Subcutaneous adipose tissue (tissue), 4 donors: ENCODE data around the gene SELENOT. TPM values are rescaled to one million over a fixed set of nuclear protein-coding genes. Genes with fewer than 3 reads are reported as not detected.

Experiments used
- CTCF ChIP-seq: fragments of 450-650 bp; IDR thresholded peaks from one replicate; pipeline ENCODE4 v1.5.1; 2016; ENCODE audit warnings: low read depth, mild to moderate bottlenecking, control low read depth, antibody characterized with exemption, moderate library complexity
- total RNA-seq, 4 donors: library from RNA; depleted of rRNA; stranded (reverse); fragments of >200 nt; gene quantifications; one replicate each; pipeline ENCODE4 v1.1.0, GENCODE V29; 2016

Gene SELENOT
- total RNA-seq, 4 donors from 2014 or later: 66.9 to 207 (median 92.8) TPM

DNA sequence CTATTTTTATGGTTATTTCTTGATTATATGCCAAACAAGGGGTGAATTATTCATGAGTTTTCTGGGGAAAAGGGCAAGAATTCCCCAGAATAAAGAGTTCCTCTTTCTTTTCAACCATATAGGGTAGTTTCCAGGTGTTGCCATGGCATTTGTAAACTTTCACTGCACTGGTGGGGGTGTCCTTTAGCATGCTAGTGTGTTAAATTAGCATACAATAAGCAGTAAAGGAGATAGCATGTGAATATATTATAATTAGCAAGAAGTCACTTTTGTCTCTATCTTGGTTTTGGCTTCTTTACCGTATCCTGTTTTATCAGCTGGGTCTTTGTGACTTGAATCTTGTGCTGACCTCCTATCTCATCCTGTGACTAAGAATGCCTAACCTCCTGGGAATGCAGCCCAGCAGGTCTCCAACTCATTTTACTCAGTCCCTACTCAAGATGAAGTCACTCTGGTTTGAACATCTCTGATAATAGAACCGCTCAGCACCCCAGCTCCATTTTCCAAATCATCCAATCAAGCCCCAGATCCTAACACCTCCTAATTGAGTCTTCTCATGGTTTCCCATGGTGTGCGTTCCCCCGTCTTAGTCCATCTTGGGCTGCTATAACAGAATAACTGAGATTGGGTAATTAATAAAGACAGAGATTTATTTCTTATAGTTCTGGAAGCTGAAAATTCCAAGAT, 3.4 kb upstream of the SELENOT start:
- no peak for TF ChIP-seq CTCF

- TF ChIP-seq CTCF: no peak
These were observed 532 bp upstream of the SELENOT start for GRCh38 chr3:150602426-150603152.

DNA sequence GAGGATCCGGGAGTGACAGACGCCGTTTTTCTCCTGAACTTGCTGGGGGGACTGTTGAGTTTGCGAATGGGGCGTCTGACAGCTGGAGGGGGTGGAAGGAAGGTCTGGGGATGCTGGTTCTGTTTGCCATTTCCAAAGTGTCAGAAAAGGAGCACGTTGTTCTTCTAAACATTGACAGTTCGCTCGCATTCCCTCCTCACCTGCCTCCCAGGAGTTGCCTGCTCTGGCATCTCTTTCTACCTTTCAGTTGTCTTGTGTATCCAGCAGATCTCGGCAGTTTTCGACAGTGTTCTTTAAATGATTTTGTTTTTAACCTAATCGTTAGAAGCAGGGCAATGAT, 829 bp downstream of the SELENOT start:
- TF ChIP-seq CTCF: no peak

- TF ChIP-seq CTCF: no peak
These were observed 3.0 kb downstream of the SELENOT start for GRCh38 chr3:150605998-150606641.

DNA sequence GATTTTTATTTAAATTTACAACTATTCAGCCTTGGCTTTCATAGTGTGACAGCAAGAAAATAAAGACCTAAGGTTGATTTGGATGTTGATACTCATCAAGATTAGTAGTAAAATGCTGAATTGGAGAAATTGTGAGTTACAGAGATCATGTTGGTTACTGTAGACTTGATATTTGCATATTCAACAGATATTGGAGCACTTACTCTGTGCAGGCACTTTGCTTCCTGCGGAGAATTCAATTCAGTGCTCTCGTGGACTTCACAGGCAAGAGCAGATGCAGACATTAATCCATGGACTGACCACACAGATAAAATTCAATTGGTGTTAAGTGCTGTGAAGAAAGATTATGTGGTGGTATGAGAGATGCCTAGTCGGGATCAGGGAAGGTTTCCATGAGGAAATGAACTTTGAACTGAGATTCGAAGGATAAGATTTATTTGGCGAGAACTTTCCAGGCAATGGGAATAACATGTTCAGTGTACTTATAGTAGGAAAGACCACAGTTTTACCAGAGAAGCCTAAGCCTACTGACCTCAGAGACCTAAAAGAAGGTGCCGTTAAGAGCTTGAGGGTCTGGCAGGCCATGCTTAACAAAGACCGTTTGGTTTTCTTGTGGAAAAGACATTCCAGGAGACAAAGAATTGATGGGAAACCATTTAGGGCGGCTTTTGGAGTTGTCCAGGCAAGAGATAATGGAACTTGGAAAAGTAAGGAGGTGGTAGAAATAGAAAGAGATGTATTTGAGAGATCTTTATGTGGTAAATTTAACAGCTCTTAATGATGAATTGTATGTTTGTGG, 4.3 kb downstream of the SELENOT start:
- TF ChIP-seq CTCF: no peak

- TF ChIP-seq CTCF: no peak
These were observed 6.9 kb downstream of the SELENOT start for GRCh38 chr3:150609988-150610387.
